H9 (cell line): ENCODE data around the gene OR2J2. TPM values are rescaled to one million over a fixed set of nuclear protein-coding genes. Genes with fewer than 3 reads are reported as not detected.

Experiments
- DNase-seq: peaks from one replicate; pipeline ENCODE4 v3.0.0-alpha.2; 2017
- H2AFZ ChIP-seq: one replicate; pipeline ENCODE4 v1.6.1; 2013; ENCODE audit warnings: mild to moderate bottlenecking, low read length, control low read depth, moderate library complexity
- H2AK5ac ChIP-seq: 2 replicates; pipeline ENCODE4 v1.6.1; 2013; ENCODE audit warnings: low read length, control low read depth, mixed read lengths; ENCODE audit not compliant: insufficient read length
- H2BK120ac ChIP-seq: one replicate; pipeline ENCODE4 v1.6.1; 2013; ENCODE audit warnings: low read depth, mild to moderate bottlenecking, low read length, control low read depth, inconsistent platforms; ENCODE audit not compliant: poor library complexity, severe bottlenecking
- H2BK12ac ChIP-seq: 2 replicates; pipeline ENCODE4 v1.6.1; 2013; ENCODE audit warnings: low read length, control low read depth, mixed read lengths, low read depth; ENCODE audit not compliant: insufficient read length
- H2BK15ac ChIP-seq: 2 replicates; pipeline ENCODE4 v1.6.1; 2013; ENCODE audit warnings: low read depth, low read length, control low read depth
- H2BK20ac ChIP-seq: one replicate; pipeline ENCODE4 v1.6.1; 2013; ENCODE audit warnings: low read depth, mild to moderate bottlenecking, low read length, control low read depth, inconsistent platforms; ENCODE audit not compliant: poor library complexity, severe bottlenecking
- H2BK5ac ChIP-seq: 2 replicates; pipeline ENCODE4 v1.6.1; 2013; ENCODE audit warnings: low read length, control low read depth, mixed read lengths; ENCODE audit not compliant: insufficient read length
- H3K14ac ChIP-seq: 2 replicates; pipeline ENCODE4 v1.6.1; 2013; ENCODE audit warnings: low read length, control low read depth; ENCODE audit not compliant: insufficient read depth
- H3K18ac ChIP-seq: 2 replicates; pipeline ENCODE4 v1.6.1; 2013; ENCODE audit warnings: low read depth, mild to moderate bottlenecking, mixed read lengths, low read length, control low read depth; ENCODE audit not compliant: insufficient read length
- H3K23ac ChIP-seq: 2 replicates; pipeline ENCODE4 v1.6.1; 2013; ENCODE audit warnings: low read length, control low read depth, mixed read lengths, low read depth; ENCODE audit not compliant: insufficient read length
- H3K23me2 ChIP-seq: 2 replicates; pipeline ENCODE4 v1.6.1; 2013; ENCODE audit warnings: low read depth, mild to moderate bottlenecking, mixed read lengths, low read length, control low read depth; ENCODE audit not compliant: insufficient read length, poor library complexity, severe bottlenecking
- H3K27ac ChIP-seq: 2 replicates; pipeline ENCODE4 v1.5.1; 2013; ENCODE audit warnings: low read length, control low read depth, mixed read lengths, low read depth; ENCODE audit not compliant: insufficient read length
- H3K27me3 ChIP-seq: 2 replicates; pipeline ENCODE4 v1.6.1; 2013; ENCODE audit warnings: low read length, control low read depth, inconsistent platforms; ENCODE audit not compliant: insufficient read depth
- H3K4ac ChIP-seq: 2 replicates; pipeline ENCODE4 v1.6.1; 2013; ENCODE audit warnings: low read depth, mild to moderate bottlenecking, control low read depth, inconsistent platforms, low read length, moderate library complexity
- H3K4me1 ChIP-seq: 2 replicates; pipeline ENCODE4 v1.6.1; 2013; ENCODE audit warnings: low read length, control low read depth, inconsistent platforms; ENCODE audit not compliant: insufficient read depth
- H3K4me2 ChIP-seq: 2 replicates; pipeline ENCODE4 v1.6.1; 2013; ENCODE audit warnings: low read length, control low read depth, mixed read lengths; ENCODE audit not compliant: insufficient read length, insufficient read depth
- H3K56ac ChIP-seq: 2 replicates; pipeline ENCODE4 v1.6.1; 2013; ENCODE audit warnings: low read depth, mild to moderate bottlenecking, mixed read lengths, low read length, control low read depth; ENCODE audit not compliant: insufficient read length
- H3K79me1 ChIP-seq: 2 replicates; pipeline ENCODE4 v1.6.1; 2013; ENCODE audit warnings: low read depth, mild to moderate bottlenecking, moderate library complexity, low read length, control low read depth, inconsistent platforms; ENCODE audit not compliant: insufficient read depth, poor library complexity, severe bottlenecking
- H3K79me2 ChIP-seq: 2 replicates; pipeline ENCODE4 v1.6.1; 2013; ENCODE audit warnings: low read length, control low read depth, inconsistent platforms; ENCODE audit not compliant: insufficient read depth
- H3K9ac ChIP-seq: 2 replicates; pipeline ENCODE4 v1.6.1; 2013; ENCODE audit warnings: low read length, control low read depth, mixed read lengths; ENCODE audit not compliant: insufficient read length; ENCODE audit errors: extremely low read depth
- H3K9me3 ChIP-seq: one replicate; pipeline ENCODE4 v1.6.1; 2013; ENCODE audit warnings: low read depth, low read length, inconsistent platforms; ENCODE audit not compliant: control insufficient read depth
- H3T11ph ChIP-seq: one replicate; pipeline ENCODE4 v1.6.1; 2013; ENCODE audit warnings: mild to moderate bottlenecking, low read length, control low read depth, inconsistent platforms
- H4K20me1 ChIP-seq: one replicate; pipeline ENCODE4 v1.6.1; 2013; ENCODE audit not compliant: control insufficient read depth, insufficient read length, insufficient read depth
- H4K5ac ChIP-seq: 2 replicates; pipeline ENCODE4 v1.6.1; 2013; ENCODE audit warnings: low read depth, mild to moderate bottlenecking, mixed read lengths, low read length, control low read depth; ENCODE audit not compliant: insufficient read length
- H4K8ac ChIP-seq: replicated peaks from 2 replicates; pipeline ENCODE4 v1.6.1; 2013; ENCODE audit warnings: low read length, control low read depth, mixed read lengths, low read depth; ENCODE audit not compliant: insufficient read length
- H4K91ac ChIP-seq: 2 replicates; pipeline ENCODE4 v1.6.1; 2013; ENCODE audit warnings: low read depth, mild to moderate bottlenecking, moderate library complexity, mixed read lengths, low read length, control low read depth; ENCODE audit not compliant: insufficient read length
- H3K27ac Mint-ChIP-seq, 3 experiments: 2 replicates in 2 of 3; 3 replicates in 1 of 3; pipeline ENCODE4 v1.8.0; 2020 to 2021; ENCODE audit warnings: mixed read lengths in 3 of 3, mild to moderate bottlenecking in 1 of 3, moderate library complexity in 1 of 3
- H3K27me3 Mint-ChIP-seq: 2 replicates; pipeline ENCODE4 v1.8.0; 2021; ENCODE audit warnings: low read depth, mild to moderate bottlenecking, moderate library complexity, mixed read lengths
- H3K36me3 Mint-ChIP-seq, 3 experiments: 2 replicates in 2 of 3; 3 replicates in 1 of 3; pipeline ENCODE4 v1.8.0; 2020 to 2021; ENCODE audit warnings: low read depth in 3 of 3, mixed read lengths in 3 of 3; ENCODE audit not compliant: insufficient read depth in 1 of 3
- H3K4me1 Mint-ChIP-seq, 2 experiments: 2 replicates each; pipeline ENCODE4 v1.8.0; 2020; ENCODE audit warnings: mixed read lengths in 2 of 2
- H3K4me3 Mint-ChIP-seq, 2 experiments: 2 replicates in 1 of 2; 3 replicates in 1 of 2; pipeline ENCODE4 v1.8.0; 2020 to 2021; ENCODE audit warnings: mild to moderate bottlenecking in 2 of 2, mixed read lengths in 2 of 2, moderate library complexity in 1 of 2
- H3K9me3 Mint-ChIP-seq, 2 experiments: 2 replicates in 1 of 2; 3 replicates in 1 of 2; pipeline ENCODE4 v1.8.0; 2020; ENCODE audit warnings: mild to moderate bottlenecking in 2 of 2, mixed read lengths in 2 of 2, moderate library complexity in 1 of 2
- CTCF ChIP-seq: fragments of 200-600 bp; sonication (generic); conservative IDR thresholded peaks from 3 replicates; pipeline ENCODE4 v1.8.0; 2021; ENCODE audit warnings: antibody characterized with exemption, mild to moderate bottlenecking
- WGBS: extraction: QIAGEN DNeasy Blood & Tissue Kit; methylation state at CpG from one replicate; pipeline ENCODE4 v1.1.7; 2013; ENCODE audit warnings: missing lambda C conversion rate, low lambda C conversion rate, mixed read lengths; ENCODE audit not compliant: insufficient read length; ENCODE audit errors: extremely low coverage; 5-methylcytosine and 5-hydroxymethylcytosine counted together
- total RNA-seq: library from RNA; stranded (reverse); gene quantifications from 2 replicates; pipeline ENCODE4 v1.2.1, GENCODE V29; 2021

The OR2J2 gene
- total RNA-seq, 1 experiment from 2014 or later, result not detected

GRCh38 chr6:29211488-29211887 lies 40.8 kb downstream of the OR2J2 start:
- H3K4me1 ChIP-seq, result peaks cover under 1% of the 10 kb centered on the region; the same call in 1 of the 2 replicates
- DNase-seq, result no peak
- no peak overlapping the region for H3K18ac ChIP-seq
- Mint-ChIP-seq H3K9me3 (no peaks in the 10 kb centered on the region), H3K27me3 (peaks cover 1% of the 10 kb centered on the region; the same call in 1 of the 2 replicates), H3K27ac (no peak overlapping the region), H3K4me1 (peaks cover 8 to 10% of the 10 kb centered on the region in 2 experiments), H3K36me3 (0 out of 7 replicates have a peak, but pooled peaks cover 0 to 2% (median 0%) of the 10 kb centered on the region in 3 experiments), H3K4me3 (no peak overlapping the region)
- H3K4me2 ChIP-seq, result no peak overlapping the region
- no peak overlapping the region for H2BK20ac ChIP-seq
- no peak overlapping the region for H4K5ac ChIP-seq
- no peak overlapping the region for H3T11ph ChIP-seq
- no peak overlapping the region for H2BK5ac ChIP-seq
- TF ChIP-seq CTCF, result no peak
- H3K4ac ChIP-seq, result no peak overlapping the region
- H4K8ac ChIP-seq, result no peak overlapping the region
- no peak overlapping the region for H3K23ac ChIP-seq
- no peaks in the 10 kb centered on the region for H3K27me3 ChIP-seq
- H3K56ac ChIP-seq, result no peak overlapping the region
- no CpG with 5 or more reads among the region's 2 CpGs for WGBS
- no peak overlapping the region for H3K14ac ChIP-seq
- H2BK15ac ChIP-seq, result no peak overlapping the region
- H3K27ac ChIP-seq, result no peak overlapping the region
- no peak overlapping the region for H2AK5ac ChIP-seq
- no peaks in the 10 kb centered on the region for H3K9me3 ChIP-seq
- H4K91ac ChIP-seq, result no peak overlapping the region
- no peak overlapping the region for H3K9ac ChIP-seq
- no peak overlapping the region for H2BK12ac ChIP-seq
- no peak overlapping the region for H2BK120ac ChIP-seq
- no peak overlapping the region for H2AFZ ChIP-seq
- no peaks in the 10 kb centered on the region for H3K23me2 ChIP-seq
- H3K79me2 ChIP-seq, result no peaks in the 10 kb centered on the region
- H3K79me1 ChIP-seq, result no peaks in the 10 kb centered on the region
- no peaks in the 10 kb centered on the region for H4K20me1 ChIP-seq
